Activated CD4-positive, CD25-positive, alpha-beta regulatory T cell treated with anti-CD3 and anti-CD28 coated beads, Interleukin-2, amount 50 U/mL, for 24 hours (primary cell): Measurements from ENCODE around the gene MAPK6.

ENCODE experiments used
- ATAC-seq, 2 donors: fragments of 150-1000 bp; cut with Tn5 transposase; one replicate each; pipeline ENCODE4 v1.10.0; 2021; ENCODE audit warnings: mild to moderate bottlenecking in 1 of 2, moderate library complexity in 1 of 2

Gene MAPK6

DNA sequence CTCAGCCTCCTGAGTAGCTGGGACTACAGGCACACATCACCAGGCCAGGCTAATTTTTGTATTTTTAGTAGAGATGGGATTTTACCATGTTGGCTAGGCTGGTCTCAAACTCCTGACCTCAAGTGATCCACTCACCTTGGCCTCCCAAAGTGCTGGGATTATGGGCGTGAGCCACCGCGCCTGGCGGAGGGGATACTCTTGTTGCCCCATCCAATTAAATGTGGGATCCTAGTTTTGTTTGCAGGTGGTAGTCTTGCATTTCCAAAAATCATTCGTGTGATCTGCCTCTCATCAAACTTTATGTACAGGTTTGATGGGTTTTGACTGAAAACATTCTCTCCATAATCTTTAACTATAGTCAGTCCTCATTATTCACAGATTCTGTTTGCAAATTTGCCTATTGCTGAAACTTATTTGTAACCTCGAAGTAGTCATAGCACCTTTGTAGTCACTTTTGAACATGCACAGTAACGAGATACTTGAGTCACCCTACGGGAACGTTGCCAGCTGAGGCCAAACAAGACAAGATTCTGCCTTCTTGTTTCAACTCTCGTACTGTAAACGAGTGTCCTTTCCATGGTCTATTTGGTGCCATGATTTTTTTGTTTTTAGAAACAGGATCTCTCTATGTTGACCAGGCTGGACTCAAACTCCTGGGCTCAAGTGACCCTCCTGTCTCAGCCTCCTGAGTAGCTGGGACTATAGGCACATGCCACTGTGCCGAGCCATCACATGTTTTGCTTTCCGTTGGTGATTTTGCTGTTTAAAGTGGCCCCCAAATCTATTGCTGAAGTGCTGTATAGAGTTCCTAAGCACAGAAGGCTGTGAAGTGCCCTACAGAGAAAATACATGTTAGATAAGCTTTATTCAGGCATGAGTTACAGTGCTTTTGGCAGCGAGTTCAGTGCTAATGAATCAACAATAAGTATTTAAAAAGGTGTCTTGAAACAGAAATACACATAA is 8.1 kb upstream of the MAPK6 start:
- ATAC-seq, result peak; percentile 8 to 17

DNA sequence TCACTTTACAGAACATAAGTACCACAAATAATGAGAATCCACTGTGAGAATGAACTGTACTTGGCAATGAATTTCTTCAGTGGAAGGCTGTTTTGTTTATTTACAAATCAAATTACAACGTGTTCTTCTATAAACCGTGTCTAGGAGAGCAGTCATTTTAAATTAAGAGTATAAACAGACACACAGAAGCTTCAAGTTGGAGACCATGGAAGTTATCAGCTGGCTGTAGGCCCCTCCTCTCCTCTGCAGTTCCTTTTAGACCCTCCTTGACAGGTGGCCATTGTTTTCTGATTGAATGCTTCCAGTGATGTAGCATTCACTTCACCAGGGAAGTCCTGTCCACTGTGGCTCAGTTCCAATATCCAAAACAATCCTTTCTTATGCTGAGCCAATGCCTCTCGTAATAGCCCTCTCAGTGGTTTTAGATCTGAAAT is 7.3 kb upstream of the MAPK6 start:
- ATAC-seq, result no peak

DNA sequence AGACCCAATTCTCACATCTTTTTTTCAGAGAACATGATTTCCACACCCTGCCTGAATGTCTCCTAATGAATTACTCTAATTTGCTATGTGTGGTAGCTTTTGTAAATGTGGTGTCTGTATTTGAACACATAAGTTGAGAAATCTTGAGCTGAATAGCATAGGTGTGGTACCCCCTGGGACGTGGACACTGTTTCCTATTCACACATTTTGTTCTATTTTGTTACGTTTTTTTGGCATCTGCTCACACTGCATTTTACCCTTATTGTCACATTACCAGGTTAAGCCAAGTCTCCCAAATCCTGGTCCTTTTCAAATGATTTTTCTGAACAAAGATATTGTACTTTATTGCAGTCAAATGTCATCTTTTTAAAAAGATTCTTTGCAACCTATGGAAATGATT is 6.8 kb upstream of the MAPK6 start:
- ATAC-seq, result no peak

DNA sequence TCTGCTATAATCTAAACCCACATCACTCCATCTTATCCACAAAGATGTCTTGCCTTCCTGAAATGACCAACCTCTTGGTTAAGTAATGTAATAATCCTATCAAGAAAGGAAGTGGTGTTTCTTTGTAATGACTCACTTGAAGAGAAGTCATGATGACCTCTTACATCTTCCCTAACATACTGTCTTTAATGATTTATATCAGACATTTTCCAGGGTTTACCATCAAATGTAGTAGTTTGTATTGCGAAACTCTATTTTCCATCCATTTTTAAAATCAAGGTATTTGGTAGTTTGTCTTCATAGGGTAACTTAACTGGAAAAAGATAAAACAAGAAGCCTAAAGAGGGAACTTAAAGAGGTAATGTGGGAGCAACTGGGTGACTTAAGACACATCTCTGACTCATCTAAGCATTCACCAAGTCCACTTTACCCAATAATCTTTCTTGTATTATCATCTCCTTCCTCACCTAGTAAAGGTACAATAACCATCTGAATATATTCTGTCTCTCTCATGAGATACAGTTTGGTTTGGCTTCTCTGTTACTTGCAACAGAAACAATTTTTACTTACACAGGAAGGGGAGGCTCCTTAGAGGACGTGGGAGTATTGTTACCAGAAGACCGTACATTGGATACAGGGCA is 5.7 kb upstream of the MAPK6 start:
- peak; percentile 72 for ATAC-seq

DNA sequence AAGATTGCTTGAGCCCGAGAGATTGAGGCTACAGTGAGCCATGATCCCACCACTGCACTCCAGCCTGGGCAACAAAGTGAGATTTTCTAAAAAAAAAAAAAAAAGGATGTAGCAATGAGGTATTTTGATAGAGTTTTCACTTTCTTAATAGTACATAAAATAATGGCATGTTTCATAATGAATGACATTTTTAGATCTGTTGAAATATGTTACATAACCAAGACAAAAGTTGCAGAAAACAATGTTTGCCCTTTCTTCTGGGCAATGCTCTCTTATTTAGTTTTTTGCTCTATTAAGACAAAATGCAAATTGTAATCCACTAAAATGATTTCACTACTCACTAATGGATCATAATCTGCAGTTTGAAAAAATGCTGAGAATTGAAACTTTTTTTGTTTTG is 4.4 kb upstream of the MAPK6 start:
- no peak for ATAC-seq

DNA sequence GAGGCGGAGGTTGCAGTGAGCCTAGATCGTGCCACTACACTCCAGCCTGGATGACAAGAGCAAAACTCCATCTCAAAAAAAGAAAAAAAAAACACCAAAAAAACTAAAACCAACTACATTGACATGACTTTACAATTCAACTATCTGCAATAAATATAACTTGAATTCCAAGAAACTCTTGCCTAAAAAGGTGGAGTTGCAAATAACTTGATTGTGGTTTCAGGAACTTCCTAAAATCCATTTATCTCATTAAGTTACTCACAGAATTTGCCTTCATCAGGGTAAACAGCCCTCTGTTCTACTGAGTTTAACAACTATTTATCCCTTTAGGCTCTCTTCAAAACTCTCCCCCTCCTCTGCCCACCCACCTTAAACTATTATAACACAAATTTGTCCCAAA is 2.7 kb upstream of the MAPK6 start:
- ATAC-seq, result no peak

DNA sequence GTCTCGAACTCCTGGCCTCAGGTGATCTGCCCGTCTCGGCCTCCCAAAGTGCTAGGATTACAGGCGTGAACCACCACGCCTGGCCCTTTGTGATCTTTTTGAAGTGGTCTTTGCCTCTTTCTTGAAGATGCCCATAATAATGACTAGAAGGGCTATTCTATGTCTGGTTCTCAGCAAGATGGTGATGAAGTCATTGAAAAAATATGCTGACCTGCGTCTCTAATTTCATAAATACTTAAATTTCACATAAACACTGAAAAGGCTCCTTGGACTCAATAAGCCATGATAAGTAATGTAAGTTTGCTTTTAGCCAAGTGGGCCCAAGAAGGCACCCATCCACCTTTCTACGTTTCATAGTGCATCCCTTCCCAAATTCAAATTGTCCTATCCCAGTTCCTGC is 775 bp upstream of the MAPK6 start:
- no peak for ATAC-seq

DNA sequence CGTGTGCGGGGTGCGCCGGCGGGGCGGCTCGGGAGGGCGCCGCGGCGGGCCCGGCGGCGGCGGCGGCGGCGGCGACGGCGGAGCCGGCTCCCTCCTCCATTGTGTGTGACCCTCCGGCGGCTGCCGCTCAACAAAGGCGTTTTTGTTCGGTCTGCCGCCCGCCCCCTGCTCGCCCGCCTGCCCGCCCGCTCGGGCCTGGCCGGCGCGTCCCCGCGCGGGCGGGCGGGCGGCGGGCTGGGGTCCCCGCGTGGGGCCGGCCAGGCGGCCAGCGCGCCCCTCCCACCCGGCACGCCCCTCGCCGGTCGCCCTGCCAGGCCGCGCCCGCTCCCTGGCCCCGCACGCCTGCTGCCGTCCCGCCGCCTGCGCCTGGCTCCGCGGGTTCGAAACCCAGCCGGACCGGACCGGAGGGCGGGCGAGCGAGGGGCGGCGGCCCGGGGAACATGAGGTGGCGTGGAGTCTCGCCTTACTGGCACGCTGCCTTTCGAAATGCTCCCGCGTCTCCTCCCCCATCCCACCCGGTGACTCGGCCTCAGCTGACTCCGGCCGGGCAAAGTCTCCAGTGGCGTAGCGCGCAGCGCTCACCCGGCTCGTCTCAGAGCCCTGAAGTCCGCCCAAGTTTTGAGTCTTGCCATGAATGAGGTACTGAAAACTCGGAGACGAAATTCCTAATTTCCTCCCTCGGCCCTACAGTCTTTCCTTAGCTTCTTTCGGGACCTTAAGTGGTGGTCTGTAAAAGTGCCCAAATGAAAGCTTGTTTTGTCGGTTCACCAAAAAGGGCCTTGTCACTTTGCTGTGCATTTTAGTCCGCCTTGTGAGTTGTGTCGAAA is 588 bp downstream of the MAPK6 start:
- peak; percentile 62 for ATAC-seq

DNA sequence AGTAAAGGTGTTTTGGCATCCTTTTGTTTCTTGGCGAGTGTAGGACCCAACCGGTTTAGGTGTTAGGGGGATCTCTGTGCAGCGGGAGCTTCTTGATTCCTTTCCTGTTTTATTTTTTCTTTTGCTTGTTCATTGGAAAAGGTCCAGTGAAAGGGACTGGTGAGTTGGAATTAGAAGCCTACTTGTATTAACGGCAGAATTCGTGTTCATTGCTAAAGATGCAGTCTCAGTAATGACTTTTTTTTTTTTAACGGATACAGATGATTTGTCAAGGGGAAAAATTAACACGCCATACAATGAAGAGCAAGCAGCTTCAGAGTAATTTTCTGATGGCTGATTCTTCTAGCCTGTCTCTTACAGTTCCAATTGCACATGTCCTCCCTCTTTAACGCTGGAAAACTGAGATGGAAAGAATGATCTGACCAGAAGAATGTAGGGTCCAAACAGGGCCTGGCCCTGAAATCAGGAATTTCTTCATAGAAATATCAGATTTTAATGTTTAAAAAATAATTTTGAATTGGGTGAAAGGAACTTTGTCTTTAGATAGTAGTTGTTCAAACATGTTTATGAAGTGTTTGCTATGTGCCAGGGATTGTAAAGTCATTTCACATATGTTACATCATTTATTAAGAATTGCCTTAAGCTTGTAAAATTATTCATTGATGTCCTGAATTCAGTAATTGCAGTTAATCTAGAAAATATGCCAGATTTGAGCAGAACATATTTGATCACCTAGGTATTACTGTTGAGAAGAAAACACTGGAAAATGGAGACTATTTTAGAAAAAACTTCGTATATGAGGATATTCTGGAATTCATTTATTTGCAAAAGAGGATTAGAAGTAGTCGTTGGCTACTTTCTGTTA is 1.4 kb downstream of the MAPK6 start:
- no peak for ATAC-seq

DNA sequence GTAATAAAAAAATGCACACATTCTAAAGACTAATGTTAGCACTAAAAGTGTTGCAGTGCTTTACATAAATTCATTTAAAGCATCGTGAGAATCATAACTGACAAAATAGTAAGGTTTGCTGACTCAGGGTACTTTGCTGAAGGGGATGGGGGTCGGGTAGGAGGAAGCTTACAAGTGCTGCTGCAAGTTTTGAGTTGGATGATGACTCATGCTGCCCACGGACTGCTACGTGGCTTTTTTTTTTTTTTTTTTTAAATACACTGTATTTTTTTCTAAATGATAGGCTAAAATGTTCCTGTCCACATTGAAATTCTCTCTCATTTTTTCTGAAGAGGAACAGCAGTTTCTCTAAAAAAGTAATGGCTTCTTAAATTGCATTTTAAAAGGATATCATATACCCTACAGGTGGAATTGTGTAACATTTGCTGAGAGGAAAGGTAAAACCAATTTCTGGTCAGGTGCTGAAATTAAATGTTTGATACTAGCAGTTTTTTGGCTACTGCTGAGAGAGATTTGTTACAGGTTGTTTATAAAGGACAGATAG is 2.2 kb downstream of the MAPK6 start:
- peak; percentile 52 to 54 for ATAC-seq

DNA sequence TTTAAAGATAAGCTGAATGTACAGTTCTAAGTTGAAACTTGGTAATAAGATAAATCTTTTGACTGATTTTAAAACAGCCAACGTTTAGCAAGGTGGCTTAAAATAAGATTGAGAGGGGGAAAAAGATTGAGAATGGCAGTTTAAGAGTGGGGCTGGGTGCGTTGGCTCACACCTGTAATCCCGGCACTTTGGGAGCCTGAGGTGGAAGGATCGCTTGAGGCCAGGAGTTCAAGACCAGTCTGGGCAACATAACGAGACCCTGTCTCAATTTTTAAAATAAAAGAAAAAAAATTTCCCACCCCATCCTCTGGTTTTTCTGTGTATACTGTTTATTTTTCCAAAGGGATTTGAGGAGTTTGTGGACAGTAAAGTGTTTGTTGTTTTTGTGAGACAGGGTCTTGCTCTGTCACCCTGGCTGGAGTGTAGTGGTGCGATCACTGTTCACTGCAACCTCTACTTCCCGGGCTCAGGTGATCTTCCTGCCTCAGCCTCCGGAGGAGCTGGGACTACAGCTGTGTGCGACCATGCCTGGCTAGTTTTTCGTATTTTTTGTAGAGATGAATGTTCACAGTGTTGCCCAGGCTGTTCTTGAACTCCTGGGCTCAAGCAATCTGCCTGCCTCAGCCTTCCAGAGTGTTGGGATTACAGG is 3.0 kb downstream of the MAPK6 start:
- ATAC-seq, result no peak

DNA sequence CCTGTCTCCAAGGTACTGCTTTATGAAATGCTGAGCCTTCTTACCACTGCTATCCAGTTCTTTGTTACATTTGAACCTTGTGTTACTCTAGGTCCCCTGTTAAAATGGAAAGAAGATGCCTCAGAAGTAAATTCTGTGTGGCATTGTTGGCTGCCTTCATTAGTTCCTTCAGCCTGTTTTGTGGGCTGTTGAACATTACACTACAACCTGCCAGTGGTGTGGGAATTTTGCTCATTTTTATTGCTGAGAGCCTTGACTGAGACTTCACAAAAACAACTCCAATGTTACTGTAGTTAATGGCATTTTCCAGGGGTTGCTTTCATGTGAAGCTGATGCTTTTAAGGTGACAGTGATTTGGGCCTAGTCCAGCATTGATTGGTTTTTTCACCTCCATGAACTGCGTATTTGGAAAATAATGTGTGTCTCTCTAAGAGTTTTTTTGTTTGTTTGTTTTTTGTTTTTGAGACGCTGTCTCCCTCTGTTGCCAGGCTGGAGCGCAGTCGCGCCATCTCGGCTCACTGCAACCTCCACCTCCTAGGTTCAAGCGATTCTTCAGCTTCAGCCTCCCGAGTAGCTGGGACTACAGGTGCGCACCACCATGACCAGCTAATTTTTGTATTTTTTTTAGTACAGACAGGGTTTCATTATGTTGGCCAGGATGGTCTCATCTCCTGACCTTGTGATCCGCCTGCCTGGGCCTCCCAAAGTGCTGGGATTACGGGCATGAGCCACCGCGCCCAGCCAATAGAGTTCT is 4.3 kb downstream of the MAPK6 start:
- ATAC-seq, result no peak

DNA sequence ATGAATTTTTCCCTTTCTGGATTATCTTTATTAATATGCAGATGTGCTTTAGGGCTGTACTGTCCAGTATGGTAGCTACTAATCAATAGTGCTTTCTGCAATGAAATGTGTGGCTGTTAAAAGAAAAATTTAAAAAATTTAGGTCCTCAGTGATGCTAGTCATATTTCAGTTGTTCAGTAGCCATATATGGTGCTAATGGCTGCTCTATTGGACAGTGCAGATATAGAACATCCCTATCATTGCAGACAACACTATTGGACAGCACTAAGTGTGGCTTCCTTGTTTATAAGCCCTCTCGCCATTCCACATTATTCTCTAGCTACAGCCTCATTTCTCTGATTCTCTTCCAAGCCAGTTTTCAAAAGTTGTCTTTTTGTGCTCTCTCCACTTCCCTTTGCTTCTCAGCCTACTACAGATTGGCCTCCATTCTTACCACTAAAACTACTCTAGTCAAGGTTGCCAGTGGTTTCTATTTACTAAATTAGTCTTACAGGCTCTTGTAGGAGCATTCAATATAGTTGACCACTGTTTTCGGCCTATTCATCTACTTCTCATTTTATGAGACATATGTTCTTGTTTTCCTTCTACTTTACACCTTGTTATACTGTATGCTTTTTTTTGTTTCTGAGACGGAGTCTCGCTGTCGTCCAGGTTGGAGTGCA is 9.5 kb downstream of the MAPK6 start:
- ATAC-seq, result no peak

DNA sequence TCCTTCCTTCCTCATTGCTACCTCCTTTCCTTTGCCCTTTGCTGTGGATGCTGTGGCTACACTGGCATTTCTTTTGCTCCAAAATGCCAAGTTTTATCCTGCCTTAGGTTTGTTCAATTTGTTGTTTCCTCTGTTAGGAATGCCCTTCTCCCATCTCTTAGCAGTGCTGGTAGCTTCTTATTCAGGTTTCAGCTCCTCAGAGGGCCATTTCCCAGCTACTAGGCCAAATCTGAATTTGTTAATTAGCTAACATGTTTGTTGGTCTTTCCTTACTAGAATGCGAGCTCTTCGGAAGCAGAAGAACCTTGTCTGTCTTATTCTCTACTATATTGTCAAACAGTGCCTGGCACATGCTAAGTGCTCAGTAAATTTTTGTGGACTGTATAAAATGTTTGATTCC is 11.0 kb downstream of the MAPK6 start:
- ATAC-seq, result no peak

DNA sequence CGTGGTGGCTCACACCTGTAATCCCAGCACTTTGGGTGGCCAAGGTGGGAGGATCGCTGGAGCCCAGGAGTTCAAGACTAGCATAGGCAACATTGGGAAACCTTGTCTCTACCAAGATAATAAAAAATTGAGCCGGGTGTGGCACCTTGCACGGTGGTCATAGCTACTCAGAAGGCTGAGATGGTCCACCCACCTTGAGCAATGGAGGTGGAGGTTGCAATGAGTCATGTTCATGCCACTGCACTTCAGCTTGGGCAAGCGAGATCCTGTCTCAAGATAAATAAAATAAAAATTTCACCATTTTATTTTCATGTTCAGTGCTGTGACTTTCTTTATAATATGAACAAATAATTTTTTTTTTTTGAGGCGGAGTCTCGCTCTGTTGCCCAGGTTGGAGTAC is 12.5 kb downstream of the MAPK6 start:
- ATAC-seq, result peak; percentile 56 to 70

DNA sequence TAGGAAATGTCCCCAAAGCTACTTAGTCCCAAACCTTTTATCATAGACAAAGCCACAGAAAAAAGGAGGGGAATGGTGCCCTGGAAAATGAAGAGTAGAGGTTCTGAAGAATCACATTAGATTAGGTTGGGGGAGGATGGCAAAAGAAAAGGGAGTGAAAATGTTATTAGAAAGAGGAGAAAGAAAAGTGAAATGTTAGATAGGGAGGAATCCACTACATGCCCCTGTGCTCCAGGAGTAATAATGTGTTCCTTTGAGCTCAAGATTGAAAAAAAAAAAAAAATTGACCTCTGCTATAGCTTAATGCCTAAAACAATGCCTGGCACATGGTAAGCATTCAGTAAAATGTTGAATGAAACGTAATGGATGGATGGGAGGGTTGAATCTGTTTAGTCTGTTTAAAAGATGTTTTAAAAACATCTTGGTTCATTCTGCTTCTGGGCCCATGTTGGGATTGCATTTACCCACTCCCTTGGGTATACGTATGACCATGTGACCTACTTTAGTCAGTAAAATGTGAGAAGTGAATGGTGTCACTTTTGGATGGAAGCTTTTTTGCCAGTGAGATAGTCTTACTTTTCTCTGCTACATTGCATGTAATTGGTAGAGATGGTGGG is 19.0 kb downstream of the MAPK6 start:
- no peak for ATAC-seq

DNA sequence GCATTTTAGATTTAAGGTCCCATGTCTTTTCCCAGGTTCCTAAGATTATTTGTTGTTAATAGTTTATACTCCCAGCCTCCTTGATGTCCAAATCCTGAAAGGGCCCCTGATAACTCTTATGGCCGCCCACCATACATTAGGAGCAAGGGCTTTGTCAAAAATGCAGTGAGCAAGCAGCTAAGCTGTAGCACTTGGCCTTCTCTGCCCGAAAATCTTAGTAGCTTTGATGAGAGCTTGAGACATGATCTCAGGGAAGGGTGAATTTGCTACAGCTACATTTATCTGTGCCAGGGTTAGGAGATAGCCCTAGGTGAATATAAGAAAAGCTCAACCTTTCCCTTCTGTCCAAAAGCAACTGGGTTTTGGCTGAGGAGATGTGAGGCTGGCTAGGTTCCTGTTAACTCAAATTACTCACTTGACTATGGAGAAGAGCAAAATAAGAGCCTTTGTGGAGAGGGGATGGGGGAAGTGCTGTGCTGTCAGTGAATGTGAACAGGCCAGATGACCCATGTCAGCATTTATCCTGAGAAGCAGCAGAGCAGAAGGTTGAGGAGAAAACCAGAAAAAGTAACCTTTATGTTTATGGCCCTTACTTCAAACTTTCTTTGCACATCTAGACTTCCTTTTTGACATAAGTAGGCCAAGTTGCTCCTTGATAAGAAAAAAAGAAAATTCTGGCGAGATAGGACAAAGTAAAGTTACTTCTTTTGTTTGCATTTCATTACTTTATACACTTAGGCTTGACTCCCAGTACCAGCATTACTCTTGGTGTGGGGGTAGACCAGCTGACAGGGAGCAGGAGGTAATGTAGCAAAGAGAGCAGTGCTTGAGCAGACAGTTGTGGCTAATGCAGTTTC is 21.1 kb downstream of the MAPK6 start:
- no peak for ATAC-seq

DNA sequence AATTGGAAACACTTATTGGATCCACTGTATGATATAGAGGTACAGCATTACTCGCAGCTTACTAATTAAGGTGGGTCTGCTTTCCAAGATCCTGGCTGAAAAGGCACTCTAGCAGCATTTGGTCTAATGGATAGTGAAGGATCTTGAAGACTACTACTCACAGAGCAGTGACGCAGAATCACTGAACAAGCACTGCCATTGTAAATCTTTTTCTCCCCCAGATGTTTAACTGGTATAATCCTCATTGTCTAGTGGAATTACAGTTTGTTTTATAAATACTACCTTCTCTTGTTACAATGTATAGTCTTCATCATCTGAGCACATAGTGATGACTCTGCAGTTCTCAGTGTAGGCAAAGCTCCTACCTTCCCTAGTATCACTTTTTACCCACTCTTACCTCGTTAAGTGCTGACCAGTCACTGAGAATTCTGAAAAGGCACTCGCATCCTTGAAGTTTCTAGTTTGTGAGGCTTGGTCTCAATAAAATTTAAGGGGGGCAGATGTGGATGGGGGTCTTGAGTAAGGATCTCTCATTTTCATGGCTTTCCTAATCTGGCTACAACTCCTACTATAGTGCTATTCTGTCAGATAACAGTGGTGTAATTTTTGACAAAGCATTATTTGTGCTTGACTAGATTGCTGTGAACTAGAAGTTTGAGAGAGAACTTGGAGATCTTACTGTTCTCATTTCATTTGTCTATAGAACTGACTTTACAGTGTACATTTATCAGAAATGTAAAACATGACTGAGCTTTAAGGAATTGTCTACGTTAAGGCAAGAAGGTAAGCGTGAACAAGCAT is 23.2 kb downstream of the MAPK6 start:
- no peak for ATAC-seq
